ENCODE results near the gene CHCHD3.

Gene CHCHD3

DNA sequence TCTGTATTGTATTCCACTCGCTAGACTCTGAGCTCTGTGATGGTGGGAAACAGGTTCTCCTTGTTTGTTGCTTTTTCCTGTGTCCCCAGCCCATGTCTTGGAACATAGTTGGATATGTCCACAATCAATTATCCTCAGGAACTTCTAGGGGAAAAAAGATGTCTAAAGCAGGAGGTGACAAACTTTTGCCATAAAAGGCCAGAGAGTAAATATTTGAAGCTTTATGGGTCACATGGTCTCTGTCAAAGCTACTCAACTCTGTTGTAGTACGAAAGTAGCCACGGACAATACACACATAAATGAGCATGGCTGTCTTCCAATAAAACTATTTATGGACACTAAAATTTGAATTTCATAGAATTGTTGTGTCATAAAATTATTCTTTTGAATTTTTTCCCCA lies 220.5 kb downstream of the CHCHD3 start:
- no peak for DNase-seq (ENCODE audit: low spot score)

DNA sequence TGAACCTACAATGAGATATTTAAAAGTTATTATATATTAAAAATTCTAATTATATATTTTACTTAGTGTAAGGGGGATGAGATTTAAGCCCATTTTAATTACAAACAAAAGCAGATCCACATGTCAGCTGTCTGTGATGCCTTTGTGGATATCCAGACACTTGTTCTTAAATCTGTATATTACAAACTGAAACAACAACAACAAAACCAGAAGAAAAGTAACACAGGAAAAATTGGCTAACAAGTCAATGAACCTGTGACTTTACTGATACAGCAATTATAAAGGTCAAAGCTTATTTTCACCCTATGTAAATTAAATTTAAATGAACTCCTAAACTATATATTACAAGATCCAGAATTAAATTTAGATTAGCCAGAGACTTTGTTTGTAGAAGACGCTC lies 222.7 kb downstream of the CHCHD3 start:
- DNase-seq (ENCODE audit: low spot score), result no peak

DNA sequence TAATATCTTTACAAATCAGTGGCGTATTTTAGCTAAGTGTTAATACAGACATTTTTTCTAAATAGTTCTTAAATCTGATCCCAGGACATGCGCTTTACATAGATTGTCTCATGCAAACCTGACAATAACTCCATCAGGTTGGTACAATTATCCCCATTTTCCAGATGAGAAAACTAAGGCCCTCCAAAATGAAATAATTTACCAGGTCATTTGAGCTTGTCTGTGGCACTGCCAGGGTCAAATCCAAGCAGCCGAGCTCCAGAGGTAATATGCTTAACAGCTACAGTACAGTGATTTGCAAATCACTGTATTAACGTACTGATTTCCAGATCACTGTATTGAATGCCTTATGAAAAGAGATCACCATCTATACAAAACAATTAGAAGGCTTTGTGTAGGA lies 223.1 kb downstream of the CHCHD3 start:
- no peak for DNase-seq (ENCODE audit: low spot score)

DNA sequence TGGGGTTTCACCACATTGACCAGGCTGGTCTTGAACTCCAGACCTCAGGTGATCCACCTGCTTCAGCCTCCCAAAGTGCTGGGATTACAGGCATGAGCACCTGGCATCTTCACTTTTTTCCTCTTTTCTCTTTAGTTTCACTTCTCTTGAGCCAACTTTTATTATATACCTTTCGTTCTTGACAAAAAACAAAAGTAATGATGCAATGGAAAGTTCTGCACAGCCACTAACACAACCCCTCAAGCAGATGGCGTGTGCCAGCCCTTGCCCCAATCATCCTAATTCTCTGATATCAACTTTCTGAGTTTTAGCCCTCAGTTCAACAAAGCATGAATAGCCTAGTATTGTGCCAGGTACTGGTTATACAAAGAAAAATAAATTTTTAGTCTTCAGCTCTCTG lies 223.6 kb downstream of the CHCHD3 start:
- no peak for DNase-seq (ENCODE audit: low spot score)

GRCh38 chr7:132857703-132858102 lies 224.2 kb downstream of the CHCHD3 start:
- DNase-seq (ENCODE audit: low spot score), result no peak

DNA sequence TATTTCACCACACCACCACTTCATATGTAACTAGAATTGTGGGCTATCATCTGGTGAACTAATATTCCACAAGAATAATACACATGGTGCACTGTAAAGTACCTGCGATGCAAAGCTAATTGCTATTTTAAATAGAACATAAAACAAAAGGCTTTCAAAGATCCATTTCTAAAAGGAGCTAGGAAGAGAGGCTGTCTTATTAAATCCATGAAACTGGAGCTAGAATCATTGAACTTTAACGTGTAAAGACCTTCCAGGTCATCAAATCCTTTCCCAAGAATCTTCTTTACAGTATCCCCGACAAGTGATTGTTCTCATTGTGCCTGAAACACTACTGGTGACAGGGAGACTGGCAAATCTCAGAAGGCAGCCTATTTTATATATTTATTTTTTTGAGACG lies 224.9 kb downstream of the CHCHD3 start:
- DNase-seq (ENCODE audit: low spot score), result no peak

GRCh38 chr7:132856416-132856815 lies 225.5 kb downstream of the CHCHD3 start:
- no peak for DNase-seq (ENCODE audit: low spot score)

GRCh38 chr7:132855901-132856300 lies 226.0 kb downstream of the CHCHD3 start:
- no peak for DNase-seq (ENCODE audit: low spot score)

DNA sequence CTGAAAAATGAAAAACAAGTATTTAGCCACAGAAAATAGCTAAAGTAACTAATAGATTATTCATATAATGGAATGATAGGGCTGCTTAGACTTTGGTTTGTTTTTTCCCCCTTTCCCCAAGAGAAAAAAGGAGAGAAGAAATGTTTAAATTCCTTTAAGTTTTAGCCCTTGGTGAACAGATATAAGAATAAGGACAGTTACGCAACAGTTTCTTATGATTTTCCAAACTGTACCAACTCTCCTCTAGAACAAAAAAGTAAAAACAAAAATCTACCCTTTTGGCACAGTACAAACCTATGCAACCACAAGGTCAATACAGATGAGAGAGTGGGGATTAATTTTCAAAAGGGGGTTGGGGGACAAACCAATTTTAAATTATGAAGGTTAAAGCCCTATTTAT lies 227.7 kb downstream of the CHCHD3 start:
- no peak for DNase-seq (ENCODE audit: low spot score)

DNA sequence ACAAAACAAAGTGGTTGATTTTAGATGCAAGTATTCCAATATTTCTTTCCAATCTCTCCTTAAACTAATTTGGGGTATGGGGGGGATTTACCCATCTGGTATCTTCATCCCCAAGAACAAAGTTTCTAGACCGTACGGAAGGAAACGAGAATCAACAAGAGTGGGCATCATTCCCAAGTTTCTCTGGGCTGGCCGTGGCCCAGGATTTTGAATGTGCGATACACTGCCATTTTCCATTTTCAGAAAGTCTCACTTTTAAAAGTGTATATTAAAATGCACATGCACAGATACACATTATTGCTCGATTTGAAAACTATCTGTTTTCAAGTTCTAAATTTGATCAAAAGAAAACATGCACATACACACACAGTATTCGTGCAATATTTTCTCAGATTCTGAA lies 234.5 kb downstream of the CHCHD3 start:
- no peak for DNase-seq (ENCODE audit: low spot score)

DNA sequence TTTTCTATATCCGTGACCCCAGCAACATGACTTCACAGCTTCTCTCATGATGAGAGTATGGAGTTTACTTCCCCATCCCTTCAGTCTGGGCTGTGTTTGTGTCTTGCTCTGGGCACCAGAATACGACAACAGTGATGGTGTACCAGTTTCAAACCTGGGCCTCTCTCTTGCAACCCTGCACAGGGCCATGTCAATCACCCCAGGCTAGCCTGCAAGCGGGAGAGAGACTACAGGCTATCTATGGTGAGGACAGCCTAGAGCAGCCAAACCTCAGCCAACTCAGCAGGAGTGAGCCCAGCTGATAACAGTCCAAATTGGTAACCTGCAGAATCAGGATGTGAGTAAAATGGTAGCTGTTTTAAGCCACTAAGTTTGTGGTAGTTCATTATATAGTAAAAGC lies 235.8 kb downstream of the CHCHD3 start:
- DNase-seq (ENCODE audit: low spot score), result no peak

DNA sequence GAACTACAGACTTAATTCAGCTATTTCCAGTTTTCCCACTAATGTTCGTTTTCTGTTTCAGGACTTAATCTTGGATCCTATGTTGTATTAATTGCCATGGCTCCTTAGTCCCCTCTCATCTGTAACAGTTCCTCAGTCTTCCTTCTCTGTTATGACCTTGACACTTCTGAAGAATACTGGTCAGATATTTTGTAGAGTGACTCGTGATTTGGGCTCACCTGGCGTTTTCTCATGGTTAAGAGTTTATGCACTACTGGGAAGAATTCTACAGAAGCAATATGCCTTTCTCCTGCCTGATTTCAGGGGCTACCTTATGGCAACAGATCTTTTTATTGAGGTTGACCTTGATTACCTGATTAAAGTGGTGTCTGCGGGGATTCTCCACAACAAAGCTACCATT lies 239.4 kb downstream of the CHCHD3 start:
- DNase-seq (ENCODE audit: low spot score), result no peak

DNA sequence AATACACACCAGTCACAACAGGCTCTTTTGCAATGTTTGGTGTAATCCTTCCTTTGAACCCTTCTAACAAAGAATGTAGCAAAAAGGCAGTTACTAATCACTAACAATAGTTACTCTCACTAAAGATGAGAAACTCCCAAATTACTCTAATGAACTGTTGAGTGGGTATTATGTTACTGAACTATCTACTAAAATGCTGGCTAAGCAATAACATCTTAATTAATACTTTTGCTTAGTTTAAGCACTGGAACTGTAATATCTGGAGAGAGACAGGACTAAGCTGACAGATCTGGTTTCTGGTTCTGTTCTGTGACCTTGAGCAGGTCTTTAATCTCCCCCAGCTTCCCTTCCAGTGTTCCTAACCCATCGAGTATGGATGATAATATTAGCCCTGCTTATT lies 241.7 kb downstream of the CHCHD3 start:
- DNase-seq (ENCODE audit: low spot score), result no peak

DNA sequence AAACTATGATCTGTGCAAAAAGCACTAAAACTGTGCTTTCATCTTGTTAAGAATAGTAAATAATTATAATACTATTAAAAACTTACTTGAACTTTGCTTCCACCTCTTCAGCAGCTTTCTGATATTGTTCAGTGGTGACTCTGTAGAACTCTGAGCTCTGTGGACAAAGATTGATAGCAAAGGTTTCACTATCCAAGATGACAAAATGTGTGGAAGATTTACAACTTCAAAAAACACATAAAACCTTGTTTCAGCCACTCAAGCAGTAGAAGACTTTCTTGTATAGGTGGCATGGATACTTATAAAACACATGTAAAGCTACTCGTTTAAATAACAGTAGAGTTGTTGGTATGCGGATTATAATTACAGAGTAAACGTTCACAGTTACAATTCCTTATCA lies 243.6 kb downstream of the CHCHD3 start:
- DNase-seq (ENCODE audit: low spot score), result no peak

DNA sequence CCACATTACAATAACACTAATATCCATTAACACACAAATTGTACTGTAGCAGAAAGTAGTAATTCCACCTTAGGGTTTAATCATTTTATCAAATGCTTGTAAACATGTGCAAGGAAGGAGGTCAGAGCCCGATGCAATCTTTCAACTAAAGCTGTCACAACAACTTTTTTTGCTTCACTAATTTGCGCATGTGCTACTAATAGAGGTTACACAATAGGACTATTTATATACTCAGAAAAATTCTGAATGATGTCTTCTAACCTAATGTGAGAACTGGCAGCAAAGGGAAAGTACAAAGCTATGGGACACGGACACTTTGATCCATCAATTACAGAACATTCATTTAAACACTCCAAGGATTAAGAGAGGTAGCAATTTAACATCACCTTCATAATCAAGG lies 244.4 kb downstream of the CHCHD3 start:
- no peak for DNase-seq (ENCODE audit: low spot score)

DNA sequence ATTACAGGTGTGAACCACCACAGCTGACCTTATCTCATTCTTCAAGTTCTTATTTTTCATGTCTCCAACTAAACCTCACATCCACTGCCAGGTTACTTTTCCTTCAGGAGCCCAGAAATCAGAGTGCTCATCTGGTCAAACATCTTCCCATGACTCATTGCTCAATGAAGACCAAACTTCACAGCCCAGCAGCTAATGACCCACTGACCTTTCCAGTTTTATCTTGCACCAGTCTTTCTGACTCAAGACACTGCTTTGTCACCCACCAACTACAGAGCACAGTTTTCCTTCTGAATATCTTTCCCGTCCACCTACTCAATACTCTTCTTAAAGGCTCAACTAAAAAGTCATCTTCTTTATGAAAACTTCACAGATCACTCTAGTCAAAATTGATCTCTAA lies 245.1 kb downstream of the CHCHD3 start:
- peak; percentile 15 for DNase-seq (ENCODE audit: low spot score)

- DNase-seq (ENCODE audit: low spot score), result no peak
Observed at GRCh38 chr7:132830941-132831340, 250.9 kb downstream of the CHCHD3 start.

DNA sequence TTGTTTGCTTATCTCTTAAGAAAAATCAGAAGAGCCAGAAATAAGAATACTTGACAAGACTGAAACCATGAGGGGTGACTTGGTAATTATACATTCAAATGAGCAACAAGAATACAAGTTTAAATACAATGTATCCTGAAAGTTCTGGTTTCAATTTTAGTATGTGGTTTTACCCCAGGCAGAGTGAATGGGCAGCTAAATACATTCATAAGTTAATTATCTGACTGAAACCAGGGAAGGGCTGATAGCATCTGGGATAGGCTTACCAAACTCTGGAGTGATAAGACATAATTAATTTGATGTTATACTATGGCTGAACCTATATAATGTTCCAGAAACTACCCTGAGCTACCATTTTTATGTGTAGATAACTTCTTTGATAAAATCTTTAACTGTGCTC lies 253.4 kb downstream of the CHCHD3 start:
- no peak for DNase-seq (ENCODE audit: low spot score)

GRCh38 chr7:132825932-132826835 lies 255.7 kb downstream of the CHCHD3 start:
- no peak for DNase-seq (ENCODE audit: low spot score)

DNA sequence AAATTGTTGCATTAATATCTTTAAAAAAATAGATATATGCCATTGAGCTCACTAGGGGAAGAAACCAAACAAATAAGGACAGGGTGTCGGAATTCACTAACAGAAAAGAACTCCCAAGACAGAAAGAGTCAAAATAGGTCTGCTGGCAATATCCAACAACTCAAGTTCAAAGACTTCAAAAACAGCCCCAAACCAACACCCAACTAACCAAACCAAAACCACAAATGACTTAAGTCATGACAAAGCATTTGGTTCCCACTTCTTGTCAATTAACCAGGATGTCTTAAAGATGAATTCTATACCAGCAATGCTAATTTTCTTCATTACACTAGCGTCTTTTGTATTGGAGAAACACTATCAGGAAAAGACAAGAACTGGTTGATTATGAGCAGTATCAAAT lies 256.7 kb downstream of the CHCHD3 start:
- DNase-seq (ENCODE audit: low spot score), result no peak

DNA sequence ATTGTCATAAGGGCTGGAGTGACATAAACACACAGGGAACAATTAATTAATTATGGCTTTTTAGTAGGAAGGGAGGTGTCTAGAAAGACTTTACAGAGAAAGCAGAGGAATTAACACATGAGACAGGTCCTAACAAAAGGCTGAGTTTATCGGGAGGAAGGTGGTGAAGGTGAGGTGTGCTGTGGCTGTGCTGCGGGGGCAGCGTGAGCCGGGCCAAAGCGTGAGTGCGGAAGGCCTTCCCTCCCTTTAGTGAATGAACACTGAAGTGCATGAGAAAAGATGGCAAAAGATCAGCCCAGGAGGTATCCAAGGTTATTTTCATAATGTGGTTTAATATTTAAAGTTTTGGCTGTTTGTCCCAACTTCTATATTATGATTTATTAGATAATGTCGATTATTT lies 262.2 kb downstream of the CHCHD3 start:
- DNase-seq (ENCODE audit: low spot score), result no peak

DNA sequence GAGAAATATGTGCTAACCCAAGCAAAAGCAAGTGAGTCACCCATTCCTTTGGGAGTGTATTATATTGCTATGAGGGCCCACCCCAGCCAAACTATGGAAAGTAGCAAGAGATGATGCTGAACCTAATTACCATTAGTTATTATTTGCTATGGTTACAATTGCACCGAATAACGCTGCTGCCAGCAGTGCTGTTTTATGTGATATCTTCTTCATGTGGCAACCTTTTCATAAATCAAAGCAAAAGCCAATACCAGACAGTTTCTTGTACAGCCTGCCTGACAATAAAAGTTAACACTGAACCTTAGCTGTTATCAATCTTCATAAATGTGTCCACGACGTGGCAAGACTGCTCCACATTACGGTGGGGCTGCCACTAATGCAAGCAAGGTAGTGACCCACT lies 263.9 kb downstream of the CHCHD3 start:
- no peak for DNase-seq (ENCODE audit: low spot score)

DNA sequence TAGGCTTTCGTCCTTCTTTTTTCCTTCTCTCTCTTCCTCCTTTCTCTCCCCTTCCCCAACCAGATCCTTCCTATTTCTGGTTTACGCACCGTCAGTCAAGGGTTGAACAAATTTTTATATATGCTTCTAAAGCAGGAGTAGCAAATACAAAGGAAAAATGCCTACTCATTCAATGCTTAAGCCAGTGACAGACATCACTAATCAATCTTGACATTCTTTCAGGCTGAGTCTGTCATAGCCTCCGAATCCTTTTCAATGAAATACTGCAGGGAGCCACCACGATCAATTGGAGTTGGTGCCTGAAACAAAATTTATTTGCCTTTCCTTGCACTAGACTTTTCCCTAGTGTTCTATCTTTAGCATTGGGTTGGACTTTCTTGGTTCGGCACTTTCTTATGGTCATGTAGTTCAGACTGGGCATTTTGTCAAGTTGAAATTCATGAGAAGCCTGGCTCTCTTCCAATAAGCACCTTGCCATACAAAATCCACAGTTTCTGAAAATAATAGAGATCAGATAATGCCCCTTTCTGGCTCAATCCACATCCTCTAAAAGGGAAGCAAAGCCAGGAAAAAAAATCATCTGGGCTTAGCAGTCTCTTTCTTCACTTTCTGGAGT lies 266.1 kb downstream of the CHCHD3 start:
- no peak for DNase-seq (ENCODE audit: low spot score)

DNA sequence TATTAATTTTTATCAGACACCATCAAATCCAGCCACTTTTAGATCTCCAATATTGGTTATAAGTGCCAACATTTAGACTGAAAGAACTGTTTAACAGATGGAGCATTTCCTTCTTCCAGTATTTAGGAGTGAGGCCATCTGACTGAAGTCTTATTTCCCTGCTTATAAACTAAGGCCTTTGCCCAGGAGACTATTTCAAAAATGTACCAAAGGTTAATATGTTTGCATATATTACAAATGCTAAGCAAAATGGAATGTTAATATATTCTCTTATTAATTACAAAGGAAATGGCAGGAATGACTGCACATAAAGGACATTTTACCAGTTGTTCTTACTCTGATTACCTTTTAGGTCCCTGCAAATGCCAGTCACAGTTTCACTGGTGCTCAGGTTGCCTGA lies 266.8 kb downstream of the CHCHD3 start:
- no peak for DNase-seq (ENCODE audit: low spot score)

Measured in RKO (cell line).